GM12878 (cell line): Measurements from ENCODE around the gene EPHB1. TPM values are rescaled to one million over a fixed set of nuclear protein-coding genes. Genes with fewer than 3 reads are reported as not detected.

Experiments
- ATAC-seq: fragments of 200-7000 bp; cut with Tn5 transposase; 3 replicates; pipeline ENCODE4 v1.9.1; 2020; ENCODE audit warnings: mild to moderate bottlenecking, moderate library complexity
- BruUV-seq: library from RNA; stranded (reverse); fragments of 400-500 nt; replicated peaks from 2 replicates; lab custom pipeline; 2021; lab: Mats Ljungman, UMichigan
- CTCF ChIA-PET: fragments of 300-600 bp; sonication (Branson Sonifier 250); formaldehyde crosslinking; extraction: SDS; loops from one replicate; lab custom pipeline; 2021; ENCODE audit warnings: inconsistent platforms; lab: Yijun Ruan, JAX
- POLR2A ChIA-PET: fragments of 350-600 bp; formaldehyde crosslinking; extraction: SDS; loops from one replicate; lab custom pipeline; 2021; ENCODE audit warnings: inconsistent platforms; lab: Charles Lee
- RAD21 ChIA-PET: fragments of 300-600 bp; sonication (Branson Sonifier 250); formaldehyde crosslinking; loops from one replicate; lab custom pipeline; 2023; ENCODE audit warnings: antibody characterized with exemption; ENCODE audit not compliant: unreplicated experiment; lab: Charles Lee
- SMC1A ChIA-PET: fragments of 300-600 bp; sonication (Branson Sonifier 250); formaldehyde crosslinking; loops from one replicate; lab custom pipeline; 2023; ENCODE audit not compliant: unreplicated experiment, uncharacterized antibody; lab: Charles Lee
- DNase-seq: peaks from one replicate; pipeline ENCODE4 v3.0.0-alpha.2; 2011; ENCODE audit warnings: low read depth, low spot score
- FAIRE-seq: peaks from 3 replicates; lab custom pipeline; 2011; peaks lifted over from hg19 to GRCh38; lab: Jason Lieb, UNC
- H2AFZ ChIP-seq: 2 replicates; pipeline ENCODE4 v1.6.0; 2011; ENCODE audit warnings: low read depth, low read length, control low read depth; ENCODE audit not compliant: control insufficient read depth
- H3K27ac ChIP-seq: 2 replicates; pipeline ENCODE4 v1.5.1; 2011; ENCODE audit warnings: control low read depth; ENCODE audit not compliant: control insufficient read depth, insufficient read depth
- H3K27me3 ChIP-seq, 2 experiments: replicated peaks in 1 of 2; 2 replicates each; pipeline versions ENCODE4 v1.6.0 to v1.6.1; 2011; ENCODE audit warnings: low read length in 1 of 2; ENCODE audit not compliant: control insufficient read depth in 2 of 2, insufficient read depth in 2 of 2
- H3K36me3 ChIP-seq, 2 experiments: 2 replicates each; pipeline ENCODE4 v1.5.1; 2011; ENCODE audit warnings: low read length in 1 of 2; ENCODE audit not compliant: control insufficient read depth in 2 of 2, insufficient read depth in 2 of 2
- H3K4me1 ChIP-seq: 2 replicates; pipeline ENCODE4 v1.6.1; 2011; ENCODE audit warnings: mild to moderate bottlenecking, low read length, moderate library complexity, mixed read lengths; ENCODE audit not compliant: control insufficient read depth, insufficient read depth
- H3K4me2 ChIP-seq: 2 replicates; pipeline ENCODE4 v1.6.0; 2011; ENCODE audit warnings: control low read depth; ENCODE audit not compliant: control insufficient read depth, insufficient read depth
- H3K4me3 ChIP-seq: fragments of 200-600 bp; sonication (generic); 2 replicates; pipeline ENCODE4 v1.5.1; 2016
- H3K79me2 ChIP-seq: 2 replicates; pipeline ENCODE4 v1.6.0; 2011; ENCODE audit warnings: low read length; ENCODE audit not compliant: control insufficient read depth, insufficient read depth
- H3K9ac ChIP-seq: 2 replicates; pipeline ENCODE4 v1.8.0; 2011; ENCODE audit warnings: low read length, control low read depth, mixed read lengths; ENCODE audit not compliant: control insufficient read depth, insufficient read depth
- H3K9me3 ChIP-seq: replicated peaks from 3 replicates; pipeline ENCODE4 v1.5.1; 2011; ENCODE audit warnings: mild to moderate bottlenecking, low read length; ENCODE audit not compliant: control insufficient read depth, insufficient read depth
- H4K20me1 ChIP-seq: 2 replicates; pipeline ENCODE4 v1.6.0; 2011; ENCODE audit not compliant: control insufficient read depth, insufficient read depth
- HDAC6 ChIP-seq: fragments of 200-600 bp; sonication (generic); IDR thresholded peaks from one replicate; pipeline ENCODE4 v1.8.0; 2017; ENCODE audit warnings: antibody characterized with exemption; ENCODE audit not compliant: unreplicated experiment
- IKZF2 ChIP-seq, 2 experiments: fragments of 450-650 bp; IDR thresholded peaks; 2 replicates each; pipeline ENCODE4 v1.6.1; 2017; ENCODE audit warnings: mild to moderate bottlenecking in 2 of 2, moderate library complexity in 2 of 2
- NFYB ChIP-seq: IDR thresholded peaks from 2 replicates; pipeline ENCODE4 v1.6.1; 2011; ENCODE audit warnings: low read depth, mild to moderate bottlenecking, low read length, improper control_type of control experiment, moderate library complexity; ENCODE audit not compliant: insufficient read depth
- POU2F2 ChIP-seq: IDR thresholded peaks from 3 replicates; pipeline ENCODE4 v1.6.1; 2011; ENCODE audit warnings: low read depth, mild to moderate bottlenecking, low read length, borderline replicate concordance
- SUZ12 ChIP-seq: fragments of 200-600 bp; sonication (generic); IDR thresholded peaks from one replicate; pipeline ENCODE4 v1.6.1; 2018; ENCODE audit warnings: antibody characterized with exemption, mild to moderate bottlenecking; ENCODE audit not compliant: unreplicated experiment
- ZSCAN29 ChIP-seq: fragments of 450-650 bp; IDR thresholded peaks from 2 replicates; pipeline ENCODE4 v1.6.1; 2017; ENCODE audit warnings: mild to moderate bottlenecking, moderate library complexity
- WGBS: methylation state at CpG from one replicate; pipeline ENCODE4 v1.1.6; 2016; ENCODE audit warnings: low lambda C conversion rate; ENCODE audit not compliant: insufficient replicate concordance, insufficient coverage; ENCODE audit errors: missing lambda C conversion rate; 5-methylcytosine and 5-hydroxymethylcytosine counted together
- in situ Hi-C: fragments of 300-500 bp; cut with MboI; formaldehyde crosslinking; loops from 9 replicates; pipeline ENCODE4 v1.14.3; 2018; ENCODE audit warnings: mixed read lengths
- intact Hi-C: fragments of 100-400 bp; cut with micrococcal nuclease; formaldehyde crosslinking; loops from one replicate; pipeline ENCODE4 v1.14.2; 2022; ENCODE audit not compliant: unreplicated experiment
- polyA plus RNA-seq, 11 experiments: library from polyadenylated mRNA; depleted of rRNA in 4 of 11; unstranded in 6 of 11; stranded (reverse) in 5 of 11; fragments of >200 nt; fragmentation: Nextera tagmentation in 4 of 11; fragmentation: Illumina TruSeq in 1 of 11; extraction: Ambion mirVana in 4 of 11; extraction: Trizol in 1 of 11; gene quantifications; 1 replicate in 1 of 11; 2 replicates in 10 of 11; pipeline versions ENCODE4 v1.2.1 to v1.2.3, GENCODE V29; 2011 to 2016; ENCODE audit warnings: inconsistent platforms in 2 of 11, missing spikeins in 2 of 11, low read depth in 1 of 11
- total RNA-seq, 4 experiments: library from RNA; depleted of rRNA in 3 of 4; stranded (reverse); fragments of >200 nt in 3 of 4; fragmentation: Illumina TruSeq in 1 of 4; extraction: Trizol in 1 of 4; gene quantifications; 2 replicates each; pipeline versions ENCODE4 v1.2.1 to v1.2.3, GENCODE V29; 2013 to 2021
- TF ChIP-seq, protein P1 (sequence below), 3 experiments: IDR thresholded peaks in 2 of 3; conservative IDR thresholded peaks in 1 of 3; 2 replicates each; pipeline ENCODE4 v1.5.1; 2011; ENCODE audit warnings: low read depth in 3 of 3, low read length in 3 of 3, mild to moderate bottlenecking in 3 of 3, control low read depth in 2 of 3, moderate library complexity in 2 of 3, inconsistent platforms in 1 of 3, mixed read lengths in 1 of 3; ENCODE audit not compliant: control insufficient read depth in 2 of 3, insufficient read depth in 1 of 3; ENCODE audit errors: extremely low read depth in 1 of 3

Gene EPHB1
- total and polyA plus RNA-seq, 10 of the 15 experiments (the other 5 are each of a cell fraction or from before 2014, with no cell fraction given): 0.33 to 23.8 (median 1.2) TPM

DNA sequence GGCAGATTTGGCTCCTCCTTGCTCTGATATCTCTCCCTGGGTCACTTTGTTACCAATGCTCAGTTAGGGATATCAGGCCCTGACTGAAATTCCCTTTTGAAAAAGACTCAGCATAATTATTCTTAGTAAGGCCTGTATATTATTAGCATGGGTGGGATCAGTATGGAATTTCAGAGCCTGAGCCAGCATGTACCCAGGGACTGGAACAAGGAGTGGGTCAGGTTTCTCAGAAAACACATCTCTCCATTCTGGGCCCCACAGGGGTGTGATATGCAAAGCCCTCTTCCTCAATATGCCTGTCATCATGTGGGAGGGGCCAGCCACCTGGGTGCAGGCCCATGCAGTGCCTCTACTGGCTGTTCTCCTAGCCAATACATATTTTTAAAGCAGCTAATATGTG is 423.2 kb downstream of the EPHB1 start:
- H3K36me3 ChIP-seq: peaks cover 0 to 9% of the 10 kb centered on the region in 2 experiments; a peak in 1 of 4 replicates
- no peaks in the 10 kb centered on the region; the same call in 2 of the 3 replicates for H3K9me3 ChIP-seq
- no peaks in the 10 kb centered on the region for H4K20me1 ChIP-seq
- H3K4me3 ChIP-seq: no peak overlapping the region
- RAD21 ChIA-PET: interaction anchor here (1.3 to 1.6 kb wide), 2 partner anchors 8 to 151 kb away, joined by 3 read pairs; no protein-coding TSS in a partner anchor
- no TSS peak for BruUV-seq
- in situ Hi-C loops: no loop called here
- CTCF ChIA-PET: interaction anchor here (1.2 to 1.4 kb wide), 2 partner anchors 28 to 423 kb away, joined by 3 read pairs; partner anchors contain the start of gene EPHB1
- SMC1A ChIA-PET: interaction anchor here (0.7 to 1.5 kb wide), 4 partner anchors 8 to 314 kb away, joined by 3 to 6 read pairs (median 3); no protein-coding TSS in a partner anchor
- TF ChIP-seq ZSCAN29 (no peak), IKZF2 (IDR thresholded peaks at IDR 0.05) (no peak), POU2F2 (no peak)
- TF ChIP-seq, all 136 proteins: peak for 0
- no peak for DNase-seq
- Histone ChIP-seq H3K4me1 (peaks cover 7% of the 10 kb centered on the region), H3K9ac (no peak overlapping the region), H3K79me2 (no peaks in the 10 kb centered on the region), H2AFZ (no peak overlapping the region), H3K27ac (no peak overlapping the region), H3K4me2 (no peak overlapping the region), H3K27me3 (no peaks in the 10 kb centered on the region)
- FAIRE-seq: no peak
- POLR2A ChIA-PET: no interaction called here
- ATAC-seq: peak; percentile 66
- intact Hi-C loops: no loop called here

DNA sequence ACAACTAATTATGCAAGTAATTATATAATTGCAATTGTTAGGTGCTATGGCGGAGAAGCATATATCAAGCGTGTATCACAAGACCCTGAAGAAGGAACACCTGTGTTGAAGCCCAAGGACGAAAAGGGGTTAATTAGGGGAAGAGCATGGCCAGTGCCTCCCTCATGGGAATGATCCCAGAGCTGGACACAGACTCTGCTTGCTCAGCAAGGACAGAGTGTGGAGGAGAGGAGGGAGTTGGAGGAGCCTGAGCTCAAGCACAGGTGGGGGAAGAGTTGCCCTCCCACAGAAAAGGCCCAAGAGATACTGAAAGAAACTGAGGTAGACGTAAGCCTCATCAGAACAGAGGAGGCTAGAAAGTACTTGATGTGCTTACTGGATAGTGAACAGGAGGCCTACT is 423.7 kb downstream of the EPHB1 start:
- Histone ChIP-seq H3K4me2 (no peak overlapping the region), H3K36me3 (peaks cover 0 to 9% of the 10 kb centered on the region in 2 experiments; a peak in 1 of 4 replicates), H3K27ac (no peak overlapping the region), H2AFZ (no peak overlapping the region), H3K4me1 (peaks cover 7% of the 10 kb centered on the region), H3K9me3 (no peaks in the 10 kb centered on the region; the same call in 2 of the 3 replicates), H3K27me3 (no peaks in the 10 kb centered on the region), H3K4me3 (no peak overlapping the region)
- in situ Hi-C loops: no loop called here
- intact Hi-C loops: no loop called here
- no peak for FAIRE-seq
- ATAC-seq: no peak
- no TSS peak for BruUV-seq
- TF ChIP-seq, protein P1, sequence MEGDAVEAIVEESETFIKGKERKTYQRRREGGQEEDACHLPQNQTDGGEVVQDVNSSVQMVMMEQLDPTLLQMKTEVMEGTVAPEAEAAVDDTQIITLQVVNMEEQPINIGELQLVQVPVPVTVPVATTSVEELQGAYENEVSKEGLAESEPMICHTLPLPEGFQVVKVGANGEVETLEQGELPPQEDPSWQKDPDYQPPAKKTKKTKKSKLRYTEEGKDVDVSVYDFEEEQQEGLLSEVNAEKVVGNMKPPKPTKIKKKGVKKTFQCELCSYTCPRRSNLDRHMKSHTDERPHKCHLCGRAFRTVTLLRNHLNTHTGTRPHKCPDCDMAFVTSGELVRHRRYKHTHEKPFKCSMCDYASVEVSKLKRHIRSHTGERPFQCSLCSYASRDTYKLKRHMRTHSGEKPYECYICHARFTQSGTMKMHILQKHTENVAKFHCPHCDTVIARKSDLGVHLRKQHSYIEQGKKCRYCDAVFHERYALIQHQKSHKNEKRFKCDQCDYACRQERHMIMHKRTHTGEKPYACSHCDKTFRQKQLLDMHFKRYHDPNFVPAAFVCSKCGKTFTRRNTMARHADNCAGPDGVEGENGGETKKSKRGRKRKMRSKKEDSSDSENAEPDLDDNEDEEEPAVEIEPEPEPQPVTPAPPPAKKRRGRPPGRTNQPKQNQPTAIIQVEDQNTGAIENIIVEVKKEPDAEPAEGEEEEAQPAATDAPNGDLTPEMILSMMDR (IDR thresholded peaks at IDR 0.05 in 2 of 3, conservative IDR thresholded peaks at IDR 0.05 in 1 of 3; ENCODE audit: control insufficient read depth in 2 of 3, extremely low read depth in 1 of 3, insufficient read depth in 1 of 3, low read depth in 3 of 3, low read length in 3 of 3): no peak
- TF ChIP-seq SUZ12 (no peak), NFYB (no peak), HDAC6 (no peak)
- TF ChIP-seq, all 136 proteins: peak for 0
- ChIA-PET CTCF (interaction anchor here (1.2 to 1.4 kb wide), 2 partner anchors 27 to 423 kb away, joined by 3 read pairs; partner anchors contain the start of gene EPHB1), RAD21 (interaction anchor here (1.6 kb wide), 1 partner anchor 152 kb away, joined by 3 read pairs; no protein-coding TSS in a partner anchor), POLR2A (no interaction called here), SMC1A (interaction anchor here (0.7 to 1.5 kb wide), 2 partner anchors 150 to 314 kb away, joined by 3 read pairs; no protein-coding TSS in a partner anchor)
- WGBS: 48% methylated on average over 4 of the region's 4 CpGs
- no peaks in the 10 kb centered on the region for H3K79me2 ChIP-seq
- no peak for DNase-seq
- no peak overlapping the region for H3K9ac ChIP-seq
- H4K20me1 ChIP-seq: no peaks in the 10 kb centered on the region
